Natural killer cell treated with Interleukin-12 subunit alpha and Interleukin-12 subunit beta and Interleukin-15 and Interleukin-18, amount 100 ng/mL, for 72 hours (primary cell): Measurements from ENCODE around the gene FAR1. TPM values are rescaled to one million over a fixed set of nuclear protein-coding genes. Genes with fewer than 3 reads are reported as not detected.
A peak's percentile ranks its signal among the peaks of the same experiment; 100 is the strongest.
"Not testable (repeated sequence)": the region's sequence is repeated elsewhere in the genome, so short reads cannot be mapped to it uniquely, and the experiment has no call there.

Experiments
- ATAC-seq, 2 donors: fragments of 150-1000 bp; cut with Tn5 transposase in 1 of 2; sonication (Bioruptor Pico), chemical (Tn5 transposase) in 1 of 2; 2 replicates each; pipeline ENCODE4 v1.10.0; 2021
- DNase-seq: peaks from one replicate; pipeline ENCODE4 v3.0.0; 2022; ENCODE audit warnings: low spot score
- H3K27ac Mint-ChIP-seq, 2 donors: 1 replicate in 1 of 2; 2 replicates in 1 of 2; pipeline ENCODE4 v1.8.0; 2022; ENCODE audit warnings: mixed read lengths in 2 of 2, mild to moderate bottlenecking in 1 of 2, moderate library complexity in 1 of 2
- H3K27me3 Mint-ChIP-seq, 2 donors: 1 replicate in 1 of 2; 2 replicates in 1 of 2; pipeline ENCODE4 v1.8.0; 2022; ENCODE audit warnings: mixed read lengths in 2 of 2
- H3K36me3 Mint-ChIP-seq: one replicate; pipeline ENCODE4 v1.8.0; 2022; ENCODE audit warnings: mixed read lengths
- H3K4me1 Mint-ChIP-seq, 2 donors: 1 replicate in 1 of 2; 2 replicates in 1 of 2; pipeline ENCODE4 v1.8.0; 2022; ENCODE audit warnings: low read depth in 2 of 2, mixed read lengths in 2 of 2, mild to moderate bottlenecking in 1 of 2
- H3K4me3 Mint-ChIP-seq: one replicate; pipeline ENCODE4 v1.8.0; 2022; ENCODE audit warnings: mixed read lengths
- H3K9me3 Mint-ChIP-seq: 2 replicates; pipeline ENCODE4 v1.8.0; 2022; ENCODE audit warnings: mixed read lengths
- total RNA-seq, 2 donors: library from RNA; stranded (reverse); gene quantifications; one replicate each; pipeline ENCODE4 v1.2.3, GENCODE V29; 2022

FAR1 gene
- total RNA-seq, 2 donors from 2014 or later, result 59.1 to 66.5 TPM

- no peaks in the 10 kb centered on the region for H3K27me3 Mint-ChIP-seq
- H3K4me1 Mint-ChIP-seq, result peaks cover 4 to 9% of the 10 kb centered on the region in 2 donors
- no peak for ATAC-seq
- peaks cover 15% of the 10 kb centered on the region for H3K36me3 Mint-ChIP-seq
- H3K4me3 Mint-ChIP-seq, result no peak overlapping the region
- H3K27ac Mint-ChIP-seq, result no peak overlapping the region
- no peak for DNase-seq
- H3K9me3 Mint-ChIP-seq, result no peaks in the 10 kb centered on the region
These were observed 33.0 kb downstream of the FAR1 start for GRCh38 chr11:13701506-13701905.

- no peak for ATAC-seq
- DNase-seq, result no peak
- H3K4me1 Mint-ChIP-seq, result peaks cover 4 to 9% of the 10 kb centered on the region in 2 donors
- H3K4me3 Mint-ChIP-seq, result no peak overlapping the region
- no peak overlapping the region for H3K27ac Mint-ChIP-seq
- peaks cover 15% of the 10 kb centered on the region for H3K36me3 Mint-ChIP-seq
- no peaks in the 10 kb centered on the region for H3K27me3 Mint-ChIP-seq
- no peaks in the 10 kb centered on the region for H3K9me3 Mint-ChIP-seq
These were observed 33.6 kb downstream of the FAR1 start for GRCh38 chr11:13702071-13702470.

- Mint-ChIP-seq H3K36me3 (peaks cover 28% of the 10 kb centered on the region), H3K4me3 (no peak overlapping the region), H3K27me3 (no peaks in the 10 kb centered on the region)
These were observed 37.2 kb downstream of the FAR1 start for GRCh38 chr11:13705710-13706109.

GRCh38 chr11:13713982-13714381, 45.5 kb downstream of the FAR1 start:
- Mint-ChIP-seq H3K27me3 (no peaks in the 10 kb centered on the region), H3K4me1 (peaks cover 21% of the 10 kb centered on the region in 2 donors), H3K4me3 (no peak overlapping the region), H3K9me3 (no peaks in the 10 kb centered on the region), H3K27ac (no peak overlapping the region), H3K36me3 (peaks cover 18% of the 10 kb centered on the region)
- ATAC-seq, result no peak
- DNase-seq, result no peak

More at GRCh38 chr11:13705710-13706109, 37.2 kb downstream of the FAR1 start:
- ATAC-seq, result no peak
- Mint-ChIP-seq H3K27ac (no peak overlapping the region), H3K4me1 (peaks cover 3 to 4% of the 10 kb centered on the region in 2 donors), H3K9me3 (no peaks in the 10 kb centered on the region)
- no peak for DNase-seq

- peaks cover 22 to 27% of the 10 kb centered on the region in 2 donors for H3K4me1 Mint-ChIP-seq
- no peak overlapping the region for H3K4me3 Mint-ChIP-seq
- ATAC-seq, result peak in 1 of 2 donors; percentile 53
- no peak overlapping the region for H3K27ac Mint-ChIP-seq
- H3K9me3 Mint-ChIP-seq, result no peaks in the 10 kb centered on the region
- no peak for DNase-seq
- peaks cover 4% of the 10 kb centered on the region for H3K36me3 Mint-ChIP-seq
- no peaks in the 10 kb centered on the region for H3K27me3 Mint-ChIP-seq
These were observed 48.9 kb downstream of the FAR1 start for GRCh38 chr11:13717331-13717730.

- no peaks in the 10 kb centered on the region for H3K9me3 Mint-ChIP-seq
- ATAC-seq (no peak), DNase-seq (no peak)
- peaks cover 22 to 27% of the 10 kb centered on the region in 2 donors for H3K4me1 Mint-ChIP-seq
- H3K27ac Mint-ChIP-seq, result peak overlapping the region in 1 of 2 donors; percentile 2
- no peaks in the 10 kb centered on the region for H3K27me3 Mint-ChIP-seq
- H3K4me3 Mint-ChIP-seq, result peak overlapping the region; percentile 32
- peaks cover 12% of the 10 kb centered on the region for H3K36me3 Mint-ChIP-seq
These were observed 49.9 kb downstream of the FAR1 start for GRCh38 chr11:13718394-13718793.

GRCh38 chr11:13720940-13721339, 52.5 kb downstream of the FAR1 start:
- no peak overlapping the region for H3K27ac Mint-ChIP-seq
- H3K36me3 Mint-ChIP-seq, result peaks cover 12% of the 10 kb centered on the region
- no peaks in the 10 kb centered on the region for H3K27me3 Mint-ChIP-seq

GRCh38 chr11:13721760-13722159, 53.3 kb downstream of the FAR1 start:
- ATAC-seq (no peak), DNase-seq (no peak)
- H3K9me3 Mint-ChIP-seq, result no peaks in the 10 kb centered on the region
- peaks cover 17% of the 10 kb centered on the region for H3K36me3 Mint-ChIP-seq
- no peaks in the 10 kb centered on the region for H3K27me3 Mint-ChIP-seq
- no peak overlapping the region for H3K27ac Mint-ChIP-seq
- H3K4me3 Mint-ChIP-seq, result no peak overlapping the region
- peaks cover 22 to 27% of the 10 kb centered on the region in 2 donors for H3K4me1 Mint-ChIP-seq

More at GRCh38 chr11:13720940-13721339, 52.5 kb downstream of the FAR1 start:
- Mint-ChIP-seq H3K9me3 (no peaks in the 10 kb centered on the region), H3K4me1 (peaks cover 22 to 27% of the 10 kb centered on the region in 2 donors), H3K4me3 (no peak overlapping the region)
- ATAC-seq (no peak), DNase-seq (no peak)

GRCh38 chr11:13726456-13726855, 58.0 kb downstream of the FAR1 start:
- Mint-ChIP-seq H3K9me3 (no peaks in the 10 kb centered on the region), H3K4me3 (no peak overlapping the region), H3K27ac (no peak overlapping the region), H3K27me3 (no peaks in the 10 kb centered on the region), H3K4me1 (no peaks in the 10 kb centered on the region), H3K36me3 (peaks cover 30% of the 10 kb centered on the region)
- no peak for ATAC-seq
- no peak for DNase-seq

- H3K9me3 Mint-ChIP-seq, result no peaks in the 10 kb centered on the region
- H3K27ac Mint-ChIP-seq, result no peak overlapping the region
- peaks cover 26% of the 10 kb centered on the region for H3K36me3 Mint-ChIP-seq
- peaks cover 0 to 3% of the 10 kb centered on the region in 2 donors for H3K4me1 Mint-ChIP-seq
- H3K4me3 Mint-ChIP-seq, result no peak overlapping the region
- DNase-seq (no peak), ATAC-seq (no peak)
- H3K27me3 Mint-ChIP-seq, result no peaks in the 10 kb centered on the region
These were observed 59.6 kb downstream of the FAR1 start for GRCh38 chr11:13728076-13728475.

GRCh38 chr11:13734530-13734929, 66.1 kb downstream of the FAR1 start:
- Mint-ChIP-seq H3K27me3 (peaks cover 0 to 2% of the 10 kb centered on the region in 2 donors), H3K9me3 (no peaks in the 10 kb centered on the region), H3K4me1 (peaks cover 0 to 3% of the 10 kb centered on the region in 2 donors), H3K36me3 (no peaks in the 10 kb centered on the region), H3K27ac (no peak overlapping the region), H3K4me3 (no peak overlapping the region)
- DNase-seq, result no peak
- ATAC-seq, result no peak

- DNase-seq (no peak), ATAC-seq (no peak)
- Mint-ChIP-seq H3K27ac (no peak overlapping the region), H3K4me3 (no peak overlapping the region), H3K9me3 (no peaks in the 10 kb centered on the region), H3K27me3 (peaks cover 19 to 21% of the 10 kb centered on the region in 2 donors), H3K4me1 (no peaks in the 10 kb centered on the region), H3K36me3 (no peaks in the 10 kb centered on the region)
These were observed 76.7 kb downstream of the FAR1 start for GRCh38 chr11:13745165-13745564.

- H3K36me3 Mint-ChIP-seq, H3K4me3 Mint-ChIP-seq, H3K27ac Mint-ChIP-seq, H3K4me1 Mint-ChIP-seq, ATAC-seq, DNase-seq, H3K9me3 Mint-ChIP-seq: not testable (repeated sequence)
- H3K27me3 Mint-ChIP-seq, result peaks cover 13 to 20% of the 10 kb centered on the region in 2 donors
These were observed 84.8 kb downstream of the FAR1 start for GRCh38 chr11:13753316-13753715.

GRCh38 chr11:13759050-13759449, 90.6 kb downstream of the FAR1 start:
- Mint-ChIP-seq H3K27ac (no peak overlapping the region), H3K4me1 (no peaks in the 10 kb centered on the region), H3K36me3 (no peaks in the 10 kb centered on the region), H3K27me3 (peaks cover 0 to 6% of the 10 kb centered on the region in 2 donors), H3K9me3 (no peaks in the 10 kb centered on the region), H3K4me3 (no peak overlapping the region)
- DNase-seq (no peak), ATAC-seq (peak in 1 of 2 donors; percentile 28)

GRCh38 chr11:13760115-13760514, 91.6 kb downstream of the FAR1 start:
- ATAC-seq (no peak), DNase-seq (no peak)
- peaks cover 0 to 7% of the 10 kb centered on the region in 2 donors for H3K27me3 Mint-ChIP-seq
- H3K4me1 Mint-ChIP-seq, result no peaks in the 10 kb centered on the region
- H3K27ac Mint-ChIP-seq, result no peak overlapping the region
- no peaks in the 10 kb centered on the region for H3K9me3 Mint-ChIP-seq
- no peaks in the 10 kb centered on the region for H3K36me3 Mint-ChIP-seq
- H3K4me3 Mint-ChIP-seq, result no peak overlapping the region
